Aortic smooth muscle cell (primary cell): Measurements from ENCODE around the gene TNK1. TPM values are rescaled to one million over a fixed set of nuclear protein-coding genes. Genes with fewer than 3 reads are reported as not detected.

Experiments
- total RNA-seq: library from RNA; depleted of rRNA; stranded (reverse); fragments of >200 nt; gene quantifications from 2 replicates; pipeline ENCODE4 v1.2.3, GENCODE V29; 2014

Gene TNK1
- total RNA-seq, result not detected in 2 replicates

DNA sequence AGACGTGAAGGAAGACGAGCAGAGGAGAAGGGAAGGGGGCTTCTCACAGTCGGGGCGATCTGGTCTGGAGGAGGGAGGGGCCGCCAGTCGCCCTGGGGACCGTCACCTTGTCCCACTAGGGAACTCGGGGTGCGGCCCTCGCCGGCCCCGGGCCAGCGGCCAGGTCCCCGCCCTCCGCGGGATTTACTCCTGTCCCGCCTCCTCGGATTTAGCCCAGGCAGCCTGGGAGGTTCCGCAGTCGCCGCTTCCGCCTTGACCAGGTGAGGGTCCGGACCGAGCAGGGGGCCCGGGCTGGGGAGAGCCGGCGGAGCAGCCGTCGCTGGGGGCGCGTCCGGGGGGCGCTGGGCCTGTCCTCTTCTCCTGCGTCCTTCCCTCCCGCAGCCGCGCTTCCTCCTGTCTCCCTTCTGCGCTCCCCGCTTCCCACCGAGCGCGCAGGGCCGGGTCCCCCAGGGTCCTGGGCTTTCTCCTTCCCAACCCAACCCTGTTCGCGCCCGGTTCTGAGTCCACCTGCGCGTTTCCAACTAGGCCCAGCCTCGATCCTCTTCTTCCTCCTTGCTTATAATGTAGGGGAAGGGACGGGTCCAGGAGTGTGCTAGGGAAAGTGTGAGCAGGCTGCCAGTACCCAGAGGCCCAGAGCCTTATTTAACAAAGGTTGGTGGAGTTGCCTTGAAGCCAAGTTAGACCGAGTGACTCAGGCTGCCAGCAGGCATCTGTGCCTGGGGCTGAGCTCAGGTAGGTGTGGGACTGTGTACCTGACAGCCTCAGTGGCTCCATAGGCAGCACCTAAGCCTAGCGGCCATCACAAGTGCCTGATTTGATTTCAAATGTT, at the start of gene TNK1:
TSS of gene TNK1 (plus strand) at position 235 of the 829 bp plus-strand sequence. CDS start 1,838 bp downstream, outside the sequence.

DNA sequence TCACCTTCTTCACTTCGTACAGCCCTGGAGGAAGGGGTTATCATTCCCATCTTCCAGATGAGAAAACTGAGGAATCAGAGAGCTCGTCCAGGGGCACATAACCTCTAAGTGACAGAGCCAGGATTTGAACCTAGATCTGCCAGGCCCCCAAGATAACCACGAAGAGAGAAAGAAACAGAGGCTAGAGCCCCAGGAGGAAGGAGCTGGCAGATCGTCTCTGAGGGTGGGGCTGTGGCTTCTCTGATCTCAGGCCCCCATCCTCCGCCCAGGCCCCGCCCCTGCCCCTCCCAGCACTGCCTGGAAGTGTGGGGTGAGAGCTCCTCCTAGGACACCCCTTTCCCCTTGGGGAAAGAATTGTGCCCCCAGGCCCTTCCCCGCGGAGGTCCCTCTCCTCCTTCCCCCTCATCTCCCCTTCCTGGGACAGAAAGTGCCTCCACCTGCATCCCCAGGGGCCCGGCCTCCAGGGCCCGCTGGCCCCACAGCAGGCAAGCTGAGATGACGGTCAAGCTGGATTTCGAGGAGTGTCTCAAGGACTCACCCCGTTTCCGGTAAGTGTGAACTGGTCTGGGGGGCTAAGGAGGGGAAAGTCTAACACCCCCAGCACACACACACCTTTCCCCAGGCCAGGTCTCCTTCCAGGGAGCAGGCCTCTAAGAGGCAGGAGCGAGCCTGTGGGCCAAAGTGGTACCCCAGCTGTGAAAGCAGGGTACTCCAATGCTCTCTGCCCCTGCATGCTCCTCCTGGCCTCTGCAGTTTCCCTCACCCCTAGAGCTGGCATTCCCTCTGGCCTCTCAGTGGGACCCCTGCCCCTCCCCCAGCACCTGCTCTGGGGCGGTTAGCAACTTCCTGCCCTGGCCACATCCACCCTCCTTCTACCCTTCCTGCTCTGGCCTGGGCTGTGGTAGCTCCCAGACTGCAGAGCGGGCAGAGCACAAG, 44.4 kb upstream of the TNK1 start, which contains the start of gene ACAP1:
TSS of gene ACAP1 (plus strand) at position 290 of the 936 bp plus-strand sequence. CDS start at position 496, 206 bp downstream.

GRCh38 chr17:7351665-7352502, 29.0 kb upstream of the TNK1 start, which contains the start of gene KCTD11:
Gene KCTD11 (plus strand): TSS chr17:7352162.

GRCh38 chr17:7355053-7355452, 25.8 kb upstream of the TNK1 start, which contains the start of gene TMEM95:
Gene TMEM95 (plus strand): TSS chr17:7355156. CDS start chr17:7355205, 49 bp downstream.

GRCh38 chr17:7394452-7395191, 13.7 kb downstream of the TNK1 start, which contains the start of gene PLSCR3:
Gene PLSCR3 (minus strand): TSS chr17:7394525. CDS start chr17:7394110, 415 bp downstream.

GRCh38 chr17:7403977-7404736, 23.3 kb downstream of the TNK1 start, which contains the start of gene TMEM256:
Gene TMEM256 (minus strand): TSS chr17:7404097. CDS start chr17:7404084, 13 bp downstream.

DNA sequence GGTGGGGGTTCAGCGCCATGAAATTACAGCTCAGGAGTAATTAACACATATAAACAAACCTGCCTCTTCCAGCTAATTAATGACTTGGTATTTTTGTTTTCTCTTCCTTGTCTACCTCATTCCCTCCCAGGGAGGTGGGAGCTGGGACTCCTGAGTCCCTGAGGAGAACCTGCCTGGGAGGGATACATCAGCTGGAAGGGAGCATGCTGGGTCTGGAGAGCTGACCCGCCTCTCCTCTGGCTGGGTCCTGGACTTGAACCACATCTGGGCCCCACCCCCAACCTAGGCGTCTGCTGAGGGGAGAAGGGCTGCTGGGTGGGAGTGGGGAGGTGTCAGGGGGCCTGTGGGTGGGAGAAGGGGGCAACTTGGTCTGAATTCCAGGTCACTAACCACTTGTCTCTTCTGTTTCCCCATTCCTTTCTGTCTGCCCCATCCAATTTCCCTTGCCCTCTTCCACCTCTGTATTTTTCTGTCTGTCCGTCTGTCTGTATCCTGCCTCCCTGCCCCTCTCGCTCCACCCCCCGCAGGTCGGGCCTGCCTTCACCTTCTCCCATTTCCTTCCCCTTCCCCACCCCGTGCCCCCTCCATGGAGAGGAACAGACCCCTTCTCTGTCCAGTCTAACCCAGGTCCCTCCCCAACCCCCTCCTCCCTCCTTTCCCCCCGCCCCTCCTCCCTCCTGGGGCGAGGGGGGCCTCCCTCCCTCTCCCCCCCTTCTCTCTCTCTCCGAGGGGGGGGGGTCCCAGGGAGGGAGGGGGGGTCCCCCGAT, 26.8 kb downstream of the TNK1 start, which contains the start of gene NLGN2:
TSS of gene NLGN2 (plus strand) at position 361 of the 767 bp plus-strand sequence. CDS start 411 bp downstream, outside the sequence.

DNA sequence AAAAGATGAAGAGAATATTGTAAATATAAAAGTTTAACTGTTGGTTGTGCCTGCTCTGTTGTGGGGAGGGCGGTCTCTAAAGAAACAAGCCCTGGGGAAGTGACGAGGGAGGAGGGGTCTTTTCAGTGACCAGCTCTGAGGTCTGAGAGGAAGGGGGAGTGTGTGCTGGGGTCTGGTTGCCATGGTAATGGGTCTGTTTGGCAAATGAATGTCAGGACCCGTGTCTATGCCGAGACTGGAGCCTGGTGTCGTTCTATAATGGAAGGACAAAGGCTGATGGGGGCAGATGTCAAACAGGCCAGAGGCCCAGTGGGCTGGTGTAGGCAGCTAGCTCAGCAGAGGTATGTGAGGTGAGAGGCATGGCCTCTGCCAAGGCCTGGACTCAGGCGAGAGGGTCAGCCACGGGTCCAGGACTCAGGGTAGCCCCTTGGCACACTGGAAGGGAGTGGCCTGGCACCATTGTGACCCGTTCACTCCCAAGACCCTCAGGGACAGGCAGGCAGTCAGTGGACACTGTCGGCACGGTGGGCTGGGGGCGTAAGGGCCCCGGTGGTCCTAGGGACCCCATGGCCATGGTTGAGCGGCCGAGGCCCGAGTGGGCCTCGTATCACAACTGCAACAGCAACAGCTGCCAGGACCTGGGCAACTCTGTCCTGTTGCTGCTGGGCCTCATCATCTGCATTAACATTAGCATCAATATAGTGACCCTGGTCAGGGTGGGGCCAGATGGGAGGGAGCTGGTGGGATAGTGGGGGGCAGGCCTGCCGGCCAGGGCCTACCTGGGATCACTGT, 39.1 kb downstream of the TNK1 start, which contains the start of gene SPEM1:
TSS of gene SPEM1 (plus strand) at position 506 of the 792 bp plus-strand sequence. CDS start at position 567, 61 bp downstream.

GRCh38 chr17:7425316-7425715, 44.4 kb downstream of the TNK1 start, which contains the start of gene SPEM2:
Gene SPEM2 (plus strand): TSS chr17:7425616. CDS start chr17:7425689, 73 bp downstream.

GRCh38 chr17:7428557-7428956, 47.7 kb downstream of the TNK1 start, which contains the start of gene SPEM3:
Gene SPEM3 (plus strand): TSS chr17:7428857. CDS start chr17:7428903, 46 bp downstream.

Other genes starting within 250 kb of the TNK1 start
- gene ASGR1, start 201.7 kb upstream of the TNK1 start, total RNA-seq, result 0.66 and 0.68 TPM in 2 replicates
- gene DLG4, start 161.3 kb upstream of the TNK1 start, total RNA-seq, result 15.0 and 16.0 TPM in 2 replicates
- 273 and 426 TPM in 2 replicates for gene ACADVL, start 161.2 kb upstream of the TNK1 start, total RNA-seq
- 69.3 and 76.5 TPM in 2 replicates for gene DVL2, start 146.6 kb upstream of the TNK1 start, total RNA-seq
- gene PHF23, start 141.6 kb upstream of the TNK1 start, total RNA-seq, result 33.3 and 34.9 TPM in 2 replicates
- gene GABARAP, start 138.6 kb upstream of the TNK1 start, total RNA-seq, result 172 and 209 TPM in 2 replicates
- 17.6 and 35.4 TPM in 2 replicates for gene CTDNEP1, start 129.4 kb upstream of the TNK1 start, total RNA-seq
- 29.7 and 35.6 TPM in 2 replicates for gene ELP5, start 128.9 kb upstream of the TNK1 start, total RNA-seq
- 3.5 and 8.2 TPM in 2 replicates for gene CLDN7, start 118.6 kb upstream of the TNK1 start, total RNA-seq
- 0.13 and 0.19 TPM in 2 replicates for gene SLC2A4, start 99.4 kb upstream of the TNK1 start, total RNA-seq
- gene YBX2, start 86.5 kb upstream of the TNK1 start, total RNA-seq, result not detected in 2 replicates
- gene EIF5A, start 73.5 kb upstream of the TNK1 start, total RNA-seq, result 541 and 738 TPM in 2 replicates
- 33.6 and 40.6 TPM in 2 replicates for gene GPS2, start 65.7 kb upstream of the TNK1 start, total RNA-seq
- gene NEURL4, start 51.8 kb upstream of the TNK1 start, total RNA-seq, result 14.2 and 18.9 TPM in 2 replicates
- gene ACAP1, start 44.6 kb upstream of the TNK1 start, total RNA-seq, result 0.56 and 2.2 TPM in 2 replicates
- gene KCTD11, start 28.9 kb upstream of the TNK1 start, total RNA-seq, result 5.8 and 5.9 TPM in 2 replicates
- gene TMEM95, start 25.9 kb upstream of the TNK1 start, total RNA-seq, result not detected in 2 replicates
- gene PLSCR3, start 13.4 kb downstream of the TNK1 start, total RNA-seq, result 18.6 and 25.4 TPM in 2 replicates
- gene TMEM256, start 23.0 kb downstream of the TNK1 start, total RNA-seq, result 55.4 and 82.8 TPM in 2 replicates
- gene NLGN2, start 26.8 kb downstream of the TNK1 start, total RNA-seq, result 2.5 and 6.7 TPM in 2 replicates
- not detected in 2 replicates for gene SPEM1, start 39.2 kb downstream of the TNK1 start, total RNA-seq
- not detected in 2 replicates for gene SPEM2, start 44.5 kb downstream of the TNK1 start, total RNA-seq
- not detected in 2 replicates for gene SPEM3, start 47.8 kb downstream of the TNK1 start, total RNA-seq
- 2.4 and 3.2 TPM in 2 replicates for gene TMEM102, start 54.3 kb downstream of the TNK1 start, total RNA-seq
- 0.13 and 0.19 TPM in 2 replicates for gene FGF11, start 58.4 kb downstream of the TNK1 start, total RNA-seq
- 6.6 and 7.6 TPM in 2 replicates for gene CHRNB1, start 64.0 kb downstream of the TNK1 start, total RNA-seq
- gene ZBTB4, start 98.5 kb downstream of the TNK1 start, total RNA-seq, result 18.2 and 23.6 TPM in 2 replicates
- gene SLC35G6, start 100.4 kb downstream of the TNK1 start, total RNA-seq, result not detected in 2 replicates
- 98.6 and 101 TPM in 2 replicates for gene POLR2A, start 103.3 kb downstream of the TNK1 start, total RNA-seq
- gene TNFSF12, start 168.0 kb downstream of the TNK1 start, total RNA-seq, result 9.2 and 21.8 TPM in 2 replicates
- 3.4 and 4.1 TPM in 2 replicates for gene TNFSF13, start 177.7 kb downstream of the TNK1 start, total RNA-seq
- gene SENP3, start 180.8 kb downstream of the TNK1 start, total RNA-seq, result 55.3 and 71.7 TPM in 2 replicates
- 47.7 and 75.6 TPM in 2 replicates for gene CD68, start 198.5 kb downstream of the TNK1 start, total RNA-seq
- 41.5 and 57.2 TPM in 2 replicates for gene MPDU1, start 202.8 kb downstream of the TNK1 start, total RNA-seq
- 0.19 and 0.26 TPM in 2 replicates for gene SOX15, start 209.0 kb downstream of the TNK1 start, total RNA-seq
- gene FXR2, start 233.8 kb downstream of the TNK1 start, total RNA-seq, result 45.9 and 56.7 TPM in 2 replicates
- gene SAT2, start 246.7 kb downstream of the TNK1 start, total RNA-seq, result 45.6 and 50.5 TPM in 2 replicates
- 0.26 and 0.50 TPM in 2 replicates for gene SHBG, start 249.0 kb downstream of the TNK1 start, total RNA-seq